ENCODE data around the gene COPS2.

DNA sequence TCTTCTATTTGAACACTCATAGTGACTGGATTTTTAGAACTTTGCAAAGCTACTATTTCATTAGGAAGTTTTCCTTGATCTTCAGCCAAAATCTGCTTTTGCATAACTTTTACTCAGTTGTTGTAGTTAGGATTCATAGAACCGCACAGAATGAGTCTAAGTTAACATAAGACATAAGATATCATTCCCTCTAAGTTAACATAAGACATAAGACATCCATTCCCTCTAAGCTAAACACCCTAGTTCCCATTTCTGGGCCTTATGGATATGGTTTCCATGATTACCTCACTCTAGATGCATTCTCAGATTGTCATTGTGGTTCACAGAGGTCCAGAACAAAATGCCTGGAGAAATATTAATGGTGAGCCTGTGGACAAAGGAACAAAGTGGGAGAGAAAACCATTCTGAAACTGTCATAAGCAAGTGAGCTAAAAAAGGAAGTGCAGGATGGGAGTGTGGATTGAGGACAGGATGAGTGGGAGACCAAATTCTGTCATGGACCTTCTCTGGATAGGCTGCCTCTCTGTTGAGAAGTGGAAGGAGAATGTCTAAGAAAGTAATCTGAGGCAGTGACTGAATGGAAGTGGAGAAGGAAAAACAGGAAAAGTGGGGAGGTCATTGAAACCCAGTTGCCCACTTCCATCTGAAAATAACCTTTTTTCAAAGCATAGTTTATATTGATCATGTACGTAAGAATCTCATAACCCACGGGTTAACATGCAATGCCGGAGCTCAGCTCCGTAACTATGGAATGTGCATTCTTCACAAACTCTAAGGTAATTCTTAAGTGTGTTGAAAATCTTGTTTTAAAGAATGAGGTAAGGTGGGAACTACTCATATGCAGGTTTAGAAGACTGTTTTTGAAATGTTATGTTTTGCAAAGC lies 71.8 kb downstream of the COPS2 start:
- TF ChIP-seq EZH2 (IDR thresholded peaks at IDR 0.05; ENCODE audit: borderline replicate concordance, low read depth, low read length, poor library complexity, severe bottlenecking), result no peak
- TF ChIP-seq, protein P1, sequence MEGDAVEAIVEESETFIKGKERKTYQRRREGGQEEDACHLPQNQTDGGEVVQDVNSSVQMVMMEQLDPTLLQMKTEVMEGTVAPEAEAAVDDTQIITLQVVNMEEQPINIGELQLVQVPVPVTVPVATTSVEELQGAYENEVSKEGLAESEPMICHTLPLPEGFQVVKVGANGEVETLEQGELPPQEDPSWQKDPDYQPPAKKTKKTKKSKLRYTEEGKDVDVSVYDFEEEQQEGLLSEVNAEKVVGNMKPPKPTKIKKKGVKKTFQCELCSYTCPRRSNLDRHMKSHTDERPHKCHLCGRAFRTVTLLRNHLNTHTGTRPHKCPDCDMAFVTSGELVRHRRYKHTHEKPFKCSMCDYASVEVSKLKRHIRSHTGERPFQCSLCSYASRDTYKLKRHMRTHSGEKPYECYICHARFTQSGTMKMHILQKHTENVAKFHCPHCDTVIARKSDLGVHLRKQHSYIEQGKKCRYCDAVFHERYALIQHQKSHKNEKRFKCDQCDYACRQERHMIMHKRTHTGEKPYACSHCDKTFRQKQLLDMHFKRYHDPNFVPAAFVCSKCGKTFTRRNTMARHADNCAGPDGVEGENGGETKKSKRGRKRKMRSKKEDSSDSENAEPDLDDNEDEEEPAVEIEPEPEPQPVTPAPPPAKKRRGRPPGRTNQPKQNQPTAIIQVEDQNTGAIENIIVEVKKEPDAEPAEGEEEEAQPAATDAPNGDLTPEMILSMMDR (conservative IDR thresholded peaks at IDR 0.05; ENCODE audit: low read depth, low read length), result no peak
